Heart left ventricle (tissue), 13 donors: ENCODE results near the gene MMP24.

Source experiments
- POLR2A ChIP-seq, 2 donors: fragments of 450-650 bp; IDR thresholded peaks; one replicate each; pipeline ENCODE4 v1.6.1; 2017; ENCODE audit warnings: antibody characterized with exemption in 2 of 2, mild to moderate bottlenecking in 2 of 2, moderate library complexity in 2 of 2
- TF ChIP-seq, protein P1 (sequence below), 12 donors: fragments of 200-600 bp; sonication (generic) in 4 of 12; IDR thresholded peaks; one replicate each; pipeline versions ENCODE4 v1.5.0 to v1.8.0; 2018 to 2022; ENCODE audit warnings: antibody characterized with exemption in 12 of 12, mild to moderate bottlenecking in 5 of 12
- donor health status: ischemic (EF 13 %, LVEDD 7.1; RV severe dilation, severe dysfunction).
- donor health status: DM: no; HTN: yes; CAD: no.
- donor health status: DM: no; HTN: no; CAD: no.
- donor health status: ischemic (EF 25% LVEDD 6.9; RV normal size, moderate dysfunction).
- donor health status: ischemic (EF 25% LVEDD 5.7; RV mildly dilated, moderate dysfunction).
- donor health status: ischemic (EF 35%, LVEDD 5.7; RV mildly dilated, moderate dysfunction).
- donor health status: nonischemic (EF 11% LVEDD 7.7; RV severe dilation, severe dysfunction).
- donor health status: DM: yes; HTN: yes; CAD: no.
- donor health status: PGD.
- donor health status: ischemic (EF 29% LVEDD 5.4; RV normal size, mild dysfunction).
- donor health status: nonischemic (EF 23%, LVEDD 6.1; RV moderate dilation, normal function).

DNA sequence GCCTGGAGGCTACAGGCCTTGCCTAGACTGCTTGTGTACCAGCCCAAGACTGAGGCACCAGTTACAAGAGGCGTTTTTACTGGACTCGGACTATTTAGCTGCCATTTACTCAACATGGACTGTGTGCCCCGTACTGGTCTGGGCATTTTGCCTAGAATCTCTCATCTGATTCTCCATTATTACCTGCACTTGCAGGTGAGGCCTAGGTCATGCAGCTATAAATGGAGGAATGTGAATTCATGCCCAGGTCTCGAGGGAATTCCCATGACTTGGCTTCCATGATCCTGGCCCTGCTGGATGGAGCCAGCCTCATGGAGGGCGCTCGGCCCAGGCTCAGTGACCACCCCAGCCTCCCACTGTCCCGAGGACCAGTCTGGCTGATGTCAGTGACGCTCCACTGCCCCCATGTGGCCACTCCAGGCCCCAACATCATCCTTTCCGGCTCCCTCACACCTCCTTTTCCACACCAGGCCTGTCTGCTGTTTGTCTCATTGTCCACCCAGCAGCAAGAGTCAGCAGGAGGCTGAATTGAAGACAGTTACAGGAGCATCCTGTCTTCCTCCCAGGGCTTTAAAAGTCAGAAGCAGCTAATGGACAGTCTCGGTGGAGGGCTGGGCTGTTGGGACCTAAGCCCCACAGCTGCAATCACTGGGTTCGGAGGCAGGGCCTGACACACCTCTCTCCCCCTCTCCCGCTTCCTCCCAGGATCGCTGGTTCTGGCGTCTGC lies 42.7 kb downstream of the MMP24 start:
- TF ChIP-seq, protein P1, sequence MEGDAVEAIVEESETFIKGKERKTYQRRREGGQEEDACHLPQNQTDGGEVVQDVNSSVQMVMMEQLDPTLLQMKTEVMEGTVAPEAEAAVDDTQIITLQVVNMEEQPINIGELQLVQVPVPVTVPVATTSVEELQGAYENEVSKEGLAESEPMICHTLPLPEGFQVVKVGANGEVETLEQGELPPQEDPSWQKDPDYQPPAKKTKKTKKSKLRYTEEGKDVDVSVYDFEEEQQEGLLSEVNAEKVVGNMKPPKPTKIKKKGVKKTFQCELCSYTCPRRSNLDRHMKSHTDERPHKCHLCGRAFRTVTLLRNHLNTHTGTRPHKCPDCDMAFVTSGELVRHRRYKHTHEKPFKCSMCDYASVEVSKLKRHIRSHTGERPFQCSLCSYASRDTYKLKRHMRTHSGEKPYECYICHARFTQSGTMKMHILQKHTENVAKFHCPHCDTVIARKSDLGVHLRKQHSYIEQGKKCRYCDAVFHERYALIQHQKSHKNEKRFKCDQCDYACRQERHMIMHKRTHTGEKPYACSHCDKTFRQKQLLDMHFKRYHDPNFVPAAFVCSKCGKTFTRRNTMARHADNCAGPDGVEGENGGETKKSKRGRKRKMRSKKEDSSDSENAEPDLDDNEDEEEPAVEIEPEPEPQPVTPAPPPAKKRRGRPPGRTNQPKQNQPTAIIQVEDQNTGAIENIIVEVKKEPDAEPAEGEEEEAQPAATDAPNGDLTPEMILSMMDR (IDR thresholded peaks at IDR 0.05), result peak; percentile 54 to 82 (median 68)
- no peak for TF ChIP-seq POLR2A (IDR thresholded peaks at IDR 0.05)
